Stimulated activated CD8-positive, alpha-beta memory T cell treated with anti-CD3 and anti-CD28 coated beads, Interleukin-12 subunit alpha, Interleukin-12 subunit beta, amount 100 ng/mL, for 24 hours (primary cell): ENCODE data around the gene ZNF385B.
"Not testable (repeated sequence)": the region's sequence is repeated elsewhere in the genome, so short reads cannot be mapped to it uniquely, and the experiment has no call there.

ENCODE experiments used
- DNase-seq: peaks from one replicate; pipeline ENCODE4 v3.0.0-alpha.2; 2020; ENCODE audit errors: extremely low read depth

The ZNF385B gene

GRCh38 chr2:179802051-179802882 is 59.1 kb downstream of the ZNF385B start:
- no peak for DNase-seq

GRCh38 chr2:179800776-179801175 is 60.6 kb downstream of the ZNF385B start:
- DNase-seq = no peak

- no peak for DNase-seq
Measured at GRCh38 chr2:179796213-179797007, 65.0 kb downstream of the ZNF385B start.

GRCh38 chr2:179793902-179794301 is 67.5 kb downstream of the ZNF385B start:
- no peak for DNase-seq

- DNase-seq = no peak
Measured at GRCh38 chr2:179793238-179793637, 68.2 kb downstream of the ZNF385B start.

GRCh38 chr2:179790235-179791217 is 70.9 kb downstream of the ZNF385B start:
- no peak for DNase-seq

- DNase-seq = no peak
Measured at GRCh38 chr2:179788104-179788503, 73.3 kb downstream of the ZNF385B start.

GRCh38 chr2:179787601-179788000 is 73.8 kb downstream of the ZNF385B start:
- DNase-seq = no peak

GRCh38 chr2:179785902-179786301 is 75.5 kb downstream of the ZNF385B start:
- DNase-seq = no peak

- not testable (repeated sequence) for DNase-seq
Measured at GRCh38 chr2:179782346-179782745, 79.1 kb downstream of the ZNF385B start.

- no peak for DNase-seq
Measured at GRCh38 chr2:179773986-179774385, 87.4 kb downstream of the ZNF385B start.

- DNase-seq = no peak
Measured at GRCh38 chr2:179772346-179772745, 89.1 kb downstream of the ZNF385B start.

- DNase-seq = no peak
Measured at GRCh38 chr2:179771791-179772190, 89.6 kb downstream of the ZNF385B start.

- DNase-seq = no peak
Measured at GRCh38 chr2:179770029-179770428, 91.4 kb downstream of the ZNF385B start.

- DNase-seq = no peak
Measured at GRCh38 chr2:179769323-179769722, 92.1 kb downstream of the ZNF385B start.

- no peak for DNase-seq
Measured at GRCh38 chr2:179768765-179769164, 92.6 kb downstream of the ZNF385B start.

- no peak for DNase-seq
Measured at GRCh38 chr2:179765666-179766065, 95.7 kb downstream of the ZNF385B start.

GRCh38 chr2:179764710-179765109 is 96.7 kb downstream of the ZNF385B start:
- DNase-seq = no peak

- DNase-seq = no peak
Measured at GRCh38 chr2:179758636-179759035, 102.8 kb downstream of the ZNF385B start.

- no peak for DNase-seq
Measured at GRCh38 chr2:179751163-179751809, 110.1 kb downstream of the ZNF385B start.

GRCh38 chr2:179749210-179749609 is 112.2 kb downstream of the ZNF385B start:
- no peak for DNase-seq
